HL-60 (cell line): Measurements from ENCODE around the gene AP2A2.

ENCODE experiments used
- CTCF ChIP-seq: IDR thresholded peaks from one replicate; pipeline ENCODE4 v1.5.1; 2011; ENCODE audit warnings: low read length, control low read depth, inconsistent platforms; ENCODE audit not compliant: insufficient read depth
- POLR2AphosphoS5 ChIP-seq: IDR thresholded peaks from 2 replicates; pipeline ENCODE4 v1.6.1; 2012; ENCODE audit warnings: low read depth

GRCh38 chr11:1007279-1007678, 81.6 kb downstream of the AP2A2 start:
- TF ChIP-seq POLR2AphosphoS5, result no peak
- TF ChIP-seq CTCF, result no peak
